ENCODE data around the gene TBC1D2B.

The TBC1D2B gene

GRCh38 chr15:78077053-78077870 lies at the start of gene TBC1D2B:
TBC1D2B (minus strand) TSS chr15:78077711; CDS start chr15:78077652, 59 bp downstream.
- DNase-seq (ENCODE audit: low read depth in 2 of 2): peak; percentile 61 to 68

- DNase-seq (ENCODE audit: low read depth in 2 of 2): no peak
Observed at GRCh38 chr15:78125267-78125666, 47.8 kb upstream of the TBC1D2B start.

GRCh38 chr15:78120523-78120922 lies 43.0 kb upstream of the TBC1D2B start:
- no peak for DNase-seq (ENCODE audit: low read depth in 2 of 2)

- no peak for DNase-seq (ENCODE audit: low read depth in 2 of 2)
Observed at GRCh38 chr15:78112551-78112950, 35.0 kb upstream of the TBC1D2B start.

GRCh38 chr15:78111788-78112187 lies 34.3 kb upstream of the TBC1D2B start:
- DNase-seq (ENCODE audit: low read depth in 2 of 2): no peak

- DNase-seq (ENCODE audit: low read depth in 2 of 2): no peak
Observed at GRCh38 chr15:78110916-78111475, 33.5 kb upstream of the TBC1D2B start.

GRCh38 chr15:78110096-78110495 lies 32.6 kb upstream of the TBC1D2B start:
- DNase-seq (ENCODE audit: low read depth in 2 of 2): no peak

GRCh38 chr15:78109156-78109555 lies 31.6 kb upstream of the TBC1D2B start:
- no peak for DNase-seq (ENCODE audit: low read depth in 2 of 2)

- DNase-seq (ENCODE audit: low read depth in 2 of 2): peak; percentile 70
Observed at GRCh38 chr15:78108300-78109084, 31.0 kb upstream of the TBC1D2B start.

GRCh38 chr15:78107471-78107870 lies 30.0 kb upstream of the TBC1D2B start:
- DNase-seq (ENCODE audit: low read depth in 2 of 2): no peak

GRCh38 chr15:78105476-78106241 lies 28.1 kb upstream of the TBC1D2B start:
- DNase-seq (ENCODE audit: low read depth in 2 of 2): no peak

GRCh38 chr15:78104566-78105475 lies 27.3 kb upstream of the TBC1D2B start:
- DNase-seq (ENCODE audit: low read depth in 2 of 2): no peak

- no peak for DNase-seq (ENCODE audit: low read depth in 2 of 2)
Observed at GRCh38 chr15:78104119-78104479, 26.6 kb upstream of the TBC1D2B start.

GRCh38 chr15:78103406-78104118 lies 26.1 kb upstream of the TBC1D2B start:
- DNase-seq (ENCODE audit: low read depth in 2 of 2): peak; percentile 43 to 53

GRCh38 chr15:78102741-78103140 lies 25.2 kb upstream of the TBC1D2B start:
- DNase-seq (ENCODE audit: low read depth in 2 of 2): no peak

- no peak for DNase-seq (ENCODE audit: low read depth in 2 of 2)
Observed at GRCh38 chr15:78102211-78102610, 24.7 kb upstream of the TBC1D2B start.

GRCh38 chr15:78101423-78102105 lies 24.1 kb upstream of the TBC1D2B start:
- DNase-seq (ENCODE audit: low read depth in 2 of 2): no peak

GRCh38 chr15:78100886-78101285 lies 23.4 kb upstream of the TBC1D2B start:
- no peak for DNase-seq (ENCODE audit: low read depth in 2 of 2)

GRCh38 chr15:78098131-78098755 lies 20.7 kb upstream of the TBC1D2B start:
- DNase-seq (ENCODE audit: low read depth in 2 of 2): no peak

Measured in stimulated activated CD8-positive, alpha-beta memory T cell treated with anti-CD3 and anti-CD28 coated beads, Interleukin-2, amount 100 ng/mL, for 48 hours (primary cell).